Gastrocnemius medialis (tissue), 4 donors: Measurements from ENCODE around the gene PSMD5. TPM values are rescaled to one million over a fixed set of nuclear protein-coding genes. Genes with fewer than 3 reads are reported as not detected.

Experiments used
- ATAC-seq, 2 donors: fragments of 150-250 bp; one replicate each; pipeline ENCODE4 v1.9.1; 2016
- DNase-seq, 2 donors: peaks; one replicate each; pipeline ENCODE4 v3.0.0-alpha.2; 2019
- H3K27ac ChIP-seq, 4 donors: fragments of 200-600 bp; sonication (generic); 1 replicate in 1 of 4; 2 replicates in 3 of 4; pipeline ENCODE4 v1.5.1; 2016 to 2018; ENCODE audit warnings: mild to moderate bottlenecking in 2 of 4, moderate library complexity in 1 of 4
- H3K27me3 ChIP-seq, 3 donors: fragments of 200-600 bp; sonication (generic) in 2 of 3; 1 replicate in 1 of 3; 2 replicates in 2 of 3; pipeline versions ENCODE4 v1.5.1 to v1.6.0; 2016 to 2019; ENCODE audit warnings: mild to moderate bottlenecking in 1 of 3, moderate library complexity in 1 of 3
- H3K36me3 ChIP-seq, 2 donors: fragments of 200-600 bp; sonication (generic) in 1 of 2; one replicate each; pipeline ENCODE4 v1.5.1; 2017 to 2018
- H3K4me1 ChIP-seq, 2 donors: fragments of 200-600 bp; sonication (generic) in 1 of 2; one replicate each; pipeline ENCODE4 v1.5.1; 2016 to 2017; ENCODE audit warnings: mild to moderate bottlenecking in 2 of 2
- H3K4me3 ChIP-seq, 4 donors: fragments of 200-600 bp; sonication (generic) in 3 of 4; 1 replicate in 1 of 4; 2 replicates in 3 of 4; pipeline ENCODE4 v1.5.1; 2016 to 2019; ENCODE audit warnings: mild to moderate bottlenecking in 2 of 4
- H3K9me3 ChIP-seq, 3 donors: fragments of 200-600 bp; sonication (generic) in 2 of 3; 1 replicate in 1 of 3; 2 replicates in 2 of 3; pipeline ENCODE4 v1.5.1; 2016 to 2019
- POLR2A ChIP-seq, 2 donors: fragments of 450-650 bp; IDR thresholded peaks; one replicate each; pipeline ENCODE4 v1.6.1; 2017; ENCODE audit warnings: antibody characterized with exemption in 2 of 2, mild to moderate bottlenecking in 2 of 2, moderate library complexity in 2 of 2
- in situ Hi-C, 4 donors: fragments of 200-750 bp; cut with MboI; loops; one replicate each; pipeline versions ENCODE4 v1.15.0 to v1.8.0; 2017; ENCODE audit warnings: low sequenced_read_pairs in 4 of 4
- intact Hi-C: fragments of 100-400 bp; cut with DNase I; formaldehyde crosslinking; loops from one replicate; pipeline ENCODE4 v1.15.1; 2023; ENCODE audit warnings: low total_unique reads
- total RNA-seq, 4 donors: library from RNA; depleted of rRNA; stranded (reverse); fragments of >200 nt; gene quantifications; one replicate each; pipeline versions ENCODE4 v1.1.0 to v1.2.3, GENCODE V29; 2016
- TF ChIP-seq, protein P1 (sequence below), 5 experiments: fragments of 450-650 bp in 3 of 5; fragments of 200-600 bp in 2 of 5; sonication (generic) in 2 of 5; IDR thresholded peaks in 4 of 5; conservative IDR thresholded peaks in 1 of 5; 1 replicate in 4 of 5; 2 replicates in 1 of 5; pipeline ENCODE4 v1.5.1; 2016 to 2019; ENCODE audit warnings: antibody characterized with exemption in 5 of 5, mild to moderate bottlenecking in 3 of 5, moderate library complexity in 3 of 5

The PSMD5 gene
- total RNA-seq, 4 donors from 2014 or later, result 9.3 to 35.3 (median 12.6) TPM

DNA sequence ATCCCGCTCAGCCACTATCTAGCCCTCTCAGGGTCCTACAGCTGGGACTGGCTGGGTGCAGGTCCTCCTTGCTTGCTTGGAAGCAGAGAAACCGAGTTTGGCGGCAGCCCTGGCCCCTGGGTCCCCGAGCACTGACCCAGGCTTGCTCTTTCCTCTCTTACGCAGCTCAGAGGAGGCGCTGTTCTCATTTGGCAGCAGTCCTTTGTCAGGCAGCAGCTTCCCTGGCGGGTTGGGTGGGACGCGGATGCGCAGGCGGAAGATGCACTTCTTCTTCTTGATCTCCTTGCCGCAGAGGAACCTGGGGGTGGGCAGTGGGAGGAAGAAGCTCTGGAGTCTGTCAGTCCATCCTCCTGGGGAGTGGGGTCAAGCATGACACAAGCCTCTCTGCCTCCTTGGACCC, 19.7 kb upstream of the PSMD5 start:
- no peak for TF ChIP-seq POLR2A (IDR thresholded peaks at IDR 0.05)
- TF ChIP-seq, protein P1, sequence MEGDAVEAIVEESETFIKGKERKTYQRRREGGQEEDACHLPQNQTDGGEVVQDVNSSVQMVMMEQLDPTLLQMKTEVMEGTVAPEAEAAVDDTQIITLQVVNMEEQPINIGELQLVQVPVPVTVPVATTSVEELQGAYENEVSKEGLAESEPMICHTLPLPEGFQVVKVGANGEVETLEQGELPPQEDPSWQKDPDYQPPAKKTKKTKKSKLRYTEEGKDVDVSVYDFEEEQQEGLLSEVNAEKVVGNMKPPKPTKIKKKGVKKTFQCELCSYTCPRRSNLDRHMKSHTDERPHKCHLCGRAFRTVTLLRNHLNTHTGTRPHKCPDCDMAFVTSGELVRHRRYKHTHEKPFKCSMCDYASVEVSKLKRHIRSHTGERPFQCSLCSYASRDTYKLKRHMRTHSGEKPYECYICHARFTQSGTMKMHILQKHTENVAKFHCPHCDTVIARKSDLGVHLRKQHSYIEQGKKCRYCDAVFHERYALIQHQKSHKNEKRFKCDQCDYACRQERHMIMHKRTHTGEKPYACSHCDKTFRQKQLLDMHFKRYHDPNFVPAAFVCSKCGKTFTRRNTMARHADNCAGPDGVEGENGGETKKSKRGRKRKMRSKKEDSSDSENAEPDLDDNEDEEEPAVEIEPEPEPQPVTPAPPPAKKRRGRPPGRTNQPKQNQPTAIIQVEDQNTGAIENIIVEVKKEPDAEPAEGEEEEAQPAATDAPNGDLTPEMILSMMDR (IDR thresholded peaks at IDR 0.05 in 4 of 5, conservative IDR thresholded peaks at IDR 0.05 in 1 of 5), result no peak
- H3K4me3 ChIP-seq, result no peak overlapping the region
- no peaks in the 10 kb centered on the region for H3K27me3 ChIP-seq
- intact Hi-C loops, result no loop called here
- no peak for ATAC-seq
- H3K36me3 ChIP-seq, result peaks cover 0 to 32% of the 10 kb centered on the region in 2 donors
- no peaks in the 10 kb centered on the region for H3K4me1 ChIP-seq
- H3K27ac ChIP-seq, result no peak overlapping the region
- in situ Hi-C loops, result loop anchor here in 1 of 4 donors (25.0 kb wide), 1 partner anchor 200 kb away; the partner anchor contains the start of genes C5 and CNTRL
- H3K9me3 ChIP-seq, result no peaks in the 10 kb centered on the region
- no peak for DNase-seq

DNA sequence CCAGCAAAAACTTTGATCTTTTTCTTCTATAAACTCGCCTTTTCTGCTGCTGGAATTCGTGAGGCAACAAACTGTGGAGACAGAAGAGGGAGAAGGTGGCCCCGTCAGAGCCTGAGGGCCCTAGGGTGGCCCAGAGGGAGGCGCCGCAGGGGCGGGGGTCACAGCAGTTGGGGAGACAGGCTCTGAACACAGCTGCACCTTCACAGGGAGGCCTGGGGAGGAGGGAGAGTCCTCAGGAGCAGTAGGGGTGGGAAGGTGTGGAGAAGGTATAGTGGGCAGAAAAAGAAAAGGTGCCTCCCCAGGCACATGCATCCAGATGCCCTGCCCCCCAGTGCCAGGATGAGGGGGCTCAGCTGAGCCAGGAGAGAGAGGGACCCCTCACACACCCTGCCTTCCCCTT, 19.2 kb upstream of the PSMD5 start:
- Histone ChIP-seq H3K36me3 (peaks cover 0 to 32% of the 10 kb centered on the region in 2 donors), H3K9me3 (no peaks in the 10 kb centered on the region), H3K4me1 (no peaks in the 10 kb centered on the region), H3K27ac (no peak overlapping the region), H3K27me3 (no peaks in the 10 kb centered on the region), H3K4me3 (no peak overlapping the region)
- no peak for ATAC-seq
- no peak for TF ChIP-seq POLR2A (IDR thresholded peaks at IDR 0.05)
- intact Hi-C loops, result no loop called here
- in situ Hi-C loops, result loop anchor here in 1 of 4 donors (25.0 kb wide), 1 partner anchor 200 kb away; the partner anchor contains the start of genes C5 and CNTRL
- DNase-seq, result no peak

DNA sequence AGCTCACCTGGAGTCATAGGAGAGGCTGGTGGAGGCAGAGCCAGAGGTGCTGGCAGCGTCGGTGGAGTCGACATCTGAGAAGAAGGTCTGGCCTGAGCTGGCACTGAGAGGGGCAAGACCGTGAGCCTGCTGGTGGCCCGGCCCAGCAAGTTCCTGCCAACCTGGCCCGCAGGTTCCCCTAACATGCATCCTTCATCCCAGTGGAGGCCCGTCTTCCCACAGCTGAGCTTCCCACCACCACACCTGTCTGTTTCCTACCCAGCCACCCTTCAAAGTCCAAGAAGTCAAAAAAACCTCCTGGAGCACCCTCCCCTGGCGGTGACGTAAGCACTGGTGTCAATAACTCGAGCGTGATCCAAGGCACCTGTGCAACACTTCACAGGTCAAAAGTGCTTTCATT, 17.4 kb upstream of the PSMD5 start:
- intact Hi-C loops, result no loop called here
- Histone ChIP-seq H3K4me3 (no peak overlapping the region), H3K9me3 (no peaks in the 10 kb centered on the region), H3K27ac (no peak overlapping the region), H3K27me3 (no peaks in the 10 kb centered on the region), H3K4me1 (no peaks in the 10 kb centered on the region), H3K36me3 (peaks cover 0 to 32% of the 10 kb centered on the region in 2 donors)
- DNase-seq (no peak), ATAC-seq (no peak)
- in situ Hi-C loops, result loop anchor here in 1 of 4 donors (25.0 kb wide), 1 partner anchor 202 kb away; the partner anchor contains the start of genes C5 and CNTRL
- TF ChIP-seq POLR2A (IDR thresholded peaks at IDR 0.05), result no peak
- TF ChIP-seq, protein P1 (IDR thresholded peaks at IDR 0.05 in 4 of 5, conservative IDR thresholded peaks at IDR 0.05 in 1 of 5), result no peak

DNA sequence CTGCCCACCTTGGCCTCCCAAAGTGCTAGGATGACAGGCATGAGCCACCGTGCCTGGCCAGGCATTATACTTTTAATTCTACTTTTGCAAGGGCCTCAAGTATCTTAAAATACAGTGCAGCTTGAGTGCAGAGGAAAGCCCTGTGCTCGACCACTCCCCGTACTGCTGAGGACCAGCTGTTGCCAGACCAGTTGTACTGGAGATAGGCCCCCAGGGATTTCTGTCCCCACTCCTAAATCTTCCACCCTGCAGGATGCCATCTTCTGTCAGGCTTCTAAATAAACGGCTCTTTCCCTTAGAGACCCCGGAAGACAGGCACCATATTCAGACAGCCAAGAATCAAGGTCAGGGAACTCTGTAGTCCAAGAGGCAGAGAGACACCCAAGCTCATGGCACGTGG, 16.6 kb upstream of the PSMD5 start:
- DNase-seq, result no peak
- in situ Hi-C loops, result loop anchor here in 1 of 4 donors (25.0 kb wide), 1 partner anchor 203 kb away; the partner anchor contains the start of genes C5 and CNTRL
- no peaks in the 10 kb centered on the region for H3K4me1 ChIP-seq
- H3K27ac ChIP-seq, result no peak overlapping the region
- no peak overlapping the region for H3K4me3 ChIP-seq
- H3K27me3 ChIP-seq, result no peaks in the 10 kb centered on the region
- peaks cover 0 to 32% of the 10 kb centered on the region in 2 donors for H3K36me3 ChIP-seq
- no peaks in the 10 kb centered on the region for H3K9me3 ChIP-seq
- ATAC-seq, result no peak
- intact Hi-C loops, result no loop called here
- no peak for TF ChIP-seq POLR2A (IDR thresholded peaks at IDR 0.05)
- TF ChIP-seq, protein P1 (IDR thresholded peaks at IDR 0.05 in 4 of 5, conservative IDR thresholded peaks at IDR 0.05 in 1 of 5), result no peak

DNA sequence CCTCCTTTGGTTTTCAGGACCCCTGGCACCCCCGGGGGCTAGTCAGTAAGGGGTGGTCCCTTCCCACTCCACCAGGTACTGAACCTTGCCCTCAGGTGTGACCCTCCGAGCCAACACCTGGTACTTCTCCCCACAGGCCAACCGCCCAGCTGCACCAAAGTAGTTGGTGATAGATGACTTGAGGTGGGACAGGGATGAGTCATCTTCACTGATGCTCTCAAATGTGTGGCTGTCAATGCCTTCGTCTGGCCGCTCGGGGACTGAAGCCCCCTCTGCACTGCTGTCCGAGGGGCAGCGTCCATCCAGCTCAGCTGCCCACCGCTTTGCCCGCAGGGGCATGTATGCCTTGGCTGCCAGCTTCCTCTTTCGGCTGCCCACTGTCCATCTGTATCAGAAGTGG, 15.2 kb upstream of the PSMD5 start:
- in situ Hi-C loops, result loop anchor here in 1 of 4 donors (25.0 kb wide), 1 partner anchor 204 kb away; the partner anchor contains the start of genes C5 and CNTRL
- no peaks in the 10 kb centered on the region for H3K9me3 ChIP-seq
- intact Hi-C loops, result no loop called here
- TF ChIP-seq, protein P1 (IDR thresholded peaks at IDR 0.05 in 4 of 5, conservative IDR thresholded peaks at IDR 0.05 in 1 of 5), result no peak
- TF ChIP-seq POLR2A (IDR thresholded peaks at IDR 0.05), result no peak
- no peak overlapping the region for H3K4me3 ChIP-seq
- no peaks in the 10 kb centered on the region for H3K27me3 ChIP-seq
- no peak overlapping the region for H3K27ac ChIP-seq
- ATAC-seq, result no peak
- no peaks in the 10 kb centered on the region for H3K4me1 ChIP-seq
- H3K36me3 ChIP-seq, result peaks cover 0 to 26% of the 10 kb centered on the region in 2 donors
- DNase-seq, result no peak
